Measurements from ENCODE around the gene TRAPPC2L. TPM values are rescaled to one million over a fixed set of nuclear protein-coding genes. Genes with fewer than 3 reads are reported as not detected.
A peak's percentile ranks its signal among the peaks of the same experiment; 100 is the strongest.

TRAPPC2L gene, protein sequence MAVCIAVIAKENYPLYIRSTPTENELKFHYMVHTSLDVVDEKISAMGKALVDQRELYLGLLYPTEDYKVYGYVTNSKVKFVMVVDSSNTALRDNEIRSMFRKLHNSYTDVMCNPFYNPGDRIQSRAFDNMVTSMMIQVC
- polyA plus RNA-seq (ENCODE audit: insufficient read length) = 51.7 TPM

DNA sequence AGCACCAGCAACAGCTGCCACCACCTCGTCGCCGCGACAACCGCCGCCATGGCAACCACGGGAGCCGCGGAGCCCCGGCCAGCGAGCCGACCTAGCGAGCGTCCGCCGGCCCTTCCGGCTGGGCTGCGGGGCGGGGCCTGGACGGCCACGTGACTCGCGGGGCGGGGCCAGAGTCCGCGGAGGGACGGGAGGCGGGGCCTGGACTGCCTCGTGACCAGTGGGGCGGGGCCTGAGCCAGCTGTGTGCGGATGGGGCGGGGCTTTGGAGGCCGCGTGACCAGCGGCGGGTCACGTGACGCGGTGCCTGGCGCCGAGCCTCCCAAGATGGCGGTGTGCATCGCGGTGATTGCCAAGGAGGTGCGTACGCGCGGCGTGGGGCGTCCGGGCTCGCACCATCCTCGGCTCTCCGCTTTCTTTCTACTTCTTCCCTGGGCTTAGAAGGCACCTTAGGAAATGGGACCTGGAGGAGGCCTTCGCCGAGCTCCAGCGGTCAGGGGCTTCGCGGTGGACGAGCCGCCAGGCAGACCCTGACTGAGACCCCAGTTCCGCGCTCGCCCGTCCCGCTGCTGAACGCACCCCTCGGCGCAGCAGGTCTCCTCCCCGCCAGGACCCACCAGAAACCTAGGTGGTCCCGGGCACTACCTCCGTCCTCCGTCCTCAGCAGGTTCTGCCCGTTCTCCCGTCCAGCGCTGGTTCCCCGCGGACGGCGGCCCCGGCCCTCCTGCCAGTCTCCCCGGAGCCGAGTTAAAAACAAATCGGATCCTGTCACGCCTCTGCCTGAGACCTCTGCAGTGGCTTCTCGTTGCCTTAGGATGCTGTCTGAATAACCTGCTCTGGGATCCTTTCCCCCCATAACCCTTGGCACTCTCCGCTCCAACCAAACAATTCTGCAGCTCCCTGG, at the start of gene TRAPPC2L, which contains the start of gene GALNS:
TRAPPC2L (plus strand) TSS at position 300 of the 900 bp plus-strand sequence; CDS start at position 324, 24 bp downstream.
GALNS (minus strand) TSS at position 120 of the 900 bp plus-strand sequence; CDS start at position 50, 70 bp downstream.
- peak; percentile 96 for DNase-seq

DNA sequence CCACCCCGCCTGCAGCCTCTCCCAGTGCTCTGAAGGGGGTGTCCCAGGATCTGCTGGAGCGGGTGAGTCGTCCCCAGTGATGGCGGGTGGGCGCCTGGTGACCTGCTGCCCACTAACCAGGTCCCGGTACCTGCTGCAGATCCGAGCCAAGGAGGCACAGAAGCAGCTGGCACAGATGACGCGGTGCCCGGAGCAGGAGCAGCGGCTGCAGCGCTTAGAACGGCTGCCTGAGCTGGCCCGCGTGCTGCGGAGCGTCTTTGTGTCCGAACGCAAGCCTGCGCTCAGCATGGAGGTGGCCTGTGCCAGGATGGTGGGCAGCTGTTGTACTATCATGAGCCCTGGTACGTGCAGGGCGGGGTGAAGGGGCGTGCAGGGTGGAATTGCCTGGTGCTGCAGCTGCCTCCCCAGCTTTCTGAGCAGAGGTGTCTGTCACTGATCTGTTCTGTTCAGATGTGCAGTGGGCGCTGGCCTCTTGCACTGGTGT, 49.7 kb upstream of the TRAPPC2L start:
- DNase-seq = no peak

DNA sequence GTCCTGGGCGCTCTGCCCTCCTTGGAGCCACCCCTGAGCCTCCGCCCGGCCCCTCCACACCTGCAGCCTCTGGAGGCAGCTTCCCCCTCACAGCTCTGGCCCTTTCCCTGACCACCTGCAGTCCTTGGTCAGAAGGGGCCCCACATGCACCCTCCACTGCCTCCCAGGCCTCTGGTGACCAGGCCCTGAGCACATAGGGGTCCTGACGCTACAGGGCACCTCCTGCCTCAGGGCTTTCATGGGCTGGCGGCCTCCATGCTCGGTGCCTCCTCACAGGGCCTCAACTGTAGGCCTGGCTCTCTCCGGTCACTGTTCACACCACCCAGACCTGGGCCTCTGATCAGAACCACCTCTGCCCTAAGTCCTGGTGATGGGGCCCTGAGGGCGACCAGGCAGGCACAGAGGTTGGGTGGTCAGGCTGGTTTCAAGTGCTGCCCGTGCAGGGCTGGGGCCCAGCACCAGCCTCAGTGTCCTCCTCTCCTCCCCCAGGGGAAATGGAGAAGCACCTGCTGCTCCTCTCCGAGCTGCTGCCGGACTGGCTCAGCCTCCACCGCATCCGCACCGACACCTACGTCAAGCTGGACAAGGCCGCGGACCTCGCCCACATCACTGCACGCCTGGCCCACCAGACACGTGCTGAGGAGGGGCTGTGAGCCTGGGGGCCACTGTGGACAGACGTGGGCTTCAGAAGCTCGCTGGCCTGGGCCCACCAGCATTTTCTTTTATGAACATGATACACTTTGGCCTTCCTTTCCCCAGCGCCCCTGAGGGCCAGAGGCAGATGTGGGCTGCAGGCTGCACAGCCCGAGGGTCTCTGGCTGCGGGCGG, 49.1 kb upstream of the TRAPPC2L start:
- no peak for DNase-seq

DNA sequence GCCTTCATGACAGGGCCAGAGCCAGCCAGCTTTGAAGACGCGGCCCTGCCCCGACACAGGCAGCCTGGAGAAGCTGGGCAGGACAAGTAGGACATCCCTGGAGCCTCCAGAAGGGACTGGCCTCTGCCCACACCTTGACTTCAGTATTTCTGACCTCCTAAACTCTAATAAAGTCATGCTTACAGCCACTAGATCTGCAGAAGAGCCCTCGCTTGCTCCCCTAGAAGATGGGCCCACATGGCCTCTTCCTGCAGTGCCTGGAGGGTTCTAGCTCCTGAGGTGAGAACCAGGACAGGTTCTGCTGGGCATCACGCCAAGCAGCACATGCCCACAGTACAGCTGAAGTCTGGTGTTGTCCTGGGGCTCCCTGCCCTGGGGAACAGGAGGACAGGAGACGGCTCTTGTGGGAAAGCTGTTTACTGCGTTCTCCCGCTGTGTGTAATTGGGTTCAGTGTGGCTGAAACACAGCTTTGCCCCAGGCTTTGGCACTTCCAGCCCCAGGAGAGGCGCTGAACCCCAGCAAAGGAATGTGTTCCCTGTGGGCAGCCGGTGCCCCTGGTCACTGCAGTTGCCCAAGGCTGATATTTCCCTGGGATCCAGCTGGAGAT, 47.8 kb upstream of the TRAPPC2L start:
- no peak for DNase-seq

DNA sequence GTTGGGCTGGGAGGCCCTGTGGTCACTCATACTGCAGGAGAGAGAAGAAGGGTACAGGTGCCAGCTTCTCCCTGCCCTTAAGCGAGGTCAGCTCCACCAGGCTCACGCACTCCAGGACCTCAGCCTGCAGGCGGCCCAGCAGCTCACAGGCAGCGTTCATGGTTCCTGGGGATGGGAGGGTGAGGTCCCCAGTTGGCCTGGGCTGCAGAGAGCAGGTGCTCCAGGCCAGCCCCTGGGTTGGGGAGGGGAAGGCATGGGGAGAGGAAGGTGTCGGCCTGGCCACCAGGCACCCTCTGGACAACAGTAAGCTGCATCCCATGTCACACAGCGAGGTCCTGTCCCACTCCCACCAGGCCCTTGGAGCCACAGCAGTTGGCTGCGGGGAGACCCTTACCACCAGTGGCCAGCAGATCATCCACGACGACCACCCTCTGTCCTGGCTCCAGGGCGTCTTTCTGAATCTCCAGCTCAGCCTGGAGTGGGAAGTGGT, 47.2 kb upstream of the TRAPPC2L start:
- no peak for DNase-seq

DNA sequence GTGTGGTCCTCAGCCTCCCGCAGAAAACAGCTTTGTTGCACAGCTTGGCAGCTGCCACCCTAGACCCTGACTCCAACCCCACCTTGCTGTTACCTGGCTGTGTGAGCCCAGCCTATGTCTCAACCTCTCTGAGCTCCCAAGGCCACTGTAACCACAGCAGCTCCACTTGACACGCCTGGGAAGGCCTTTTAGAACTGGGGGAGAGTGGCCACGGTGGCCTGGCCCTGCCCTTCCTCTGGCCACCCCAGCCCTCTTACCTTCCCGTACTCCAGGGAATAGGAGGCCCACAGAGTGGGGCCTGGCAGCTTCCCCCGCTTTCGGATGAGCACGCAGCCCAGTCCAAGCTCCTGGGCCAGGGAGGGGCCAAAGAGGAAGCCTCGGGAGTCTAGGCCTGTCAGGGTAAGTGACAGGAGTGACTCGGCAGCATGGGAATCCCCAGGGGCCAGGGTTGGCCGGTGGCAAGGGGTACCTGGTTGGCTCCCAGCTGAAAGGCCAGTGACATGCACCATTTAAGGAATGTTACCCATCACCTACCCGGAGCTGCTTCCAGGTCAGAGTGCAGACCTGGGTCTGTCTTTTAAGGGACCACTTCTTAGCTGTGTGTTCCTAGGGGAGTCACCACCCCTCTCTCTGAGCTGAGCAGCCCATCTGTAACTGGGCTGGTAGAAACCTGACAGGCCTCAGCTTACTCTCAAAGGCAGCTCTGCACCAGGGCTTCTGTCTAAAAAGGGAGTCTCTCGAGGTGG, 46.6 kb upstream of the TRAPPC2L start:
- no peak for DNase-seq

DNA sequence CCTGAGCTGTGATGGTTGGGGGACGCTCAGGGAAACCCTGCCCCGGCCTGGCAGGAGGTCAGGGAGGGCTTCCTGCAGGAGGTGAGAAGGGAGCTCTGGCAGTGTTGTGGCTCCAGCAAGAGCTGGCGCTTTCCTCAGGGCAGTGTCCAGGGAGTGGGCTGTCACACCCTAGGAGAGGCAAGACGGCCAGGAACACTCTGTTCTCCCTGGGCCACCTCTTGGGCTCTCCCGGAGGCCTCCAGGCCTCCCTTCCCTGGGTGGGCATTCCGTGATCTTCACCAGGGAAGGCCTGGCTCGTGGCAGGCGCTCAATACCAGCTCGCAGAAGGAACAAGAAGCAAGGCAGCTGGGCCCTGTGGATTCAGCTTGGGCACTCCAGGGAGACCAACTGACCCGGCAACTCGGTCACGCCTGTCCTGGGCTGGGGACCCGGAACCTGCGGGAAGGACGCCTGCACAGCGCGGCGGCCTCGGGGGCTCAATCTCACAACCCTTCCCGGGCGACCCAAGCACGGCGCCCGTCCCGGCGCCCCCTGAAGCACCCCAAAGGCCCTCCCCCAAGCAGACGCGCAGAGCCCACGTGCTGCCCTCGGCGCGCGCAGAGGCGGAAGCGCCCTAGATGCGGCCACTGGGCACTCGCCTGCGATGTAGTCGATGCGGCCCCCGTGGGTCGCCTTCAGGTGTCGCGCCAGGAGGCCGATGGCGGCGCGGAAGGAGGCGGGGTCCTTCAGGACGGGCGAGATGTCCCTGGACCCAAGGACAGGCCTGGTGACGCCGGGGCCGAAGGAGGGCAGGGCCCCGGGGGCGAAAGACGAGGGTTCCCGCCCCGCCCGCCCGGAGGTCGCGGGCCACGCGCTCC, 45.8 kb upstream of the TRAPPC2L start:
- peak; percentile 91 for DNase-seq

DNA sequence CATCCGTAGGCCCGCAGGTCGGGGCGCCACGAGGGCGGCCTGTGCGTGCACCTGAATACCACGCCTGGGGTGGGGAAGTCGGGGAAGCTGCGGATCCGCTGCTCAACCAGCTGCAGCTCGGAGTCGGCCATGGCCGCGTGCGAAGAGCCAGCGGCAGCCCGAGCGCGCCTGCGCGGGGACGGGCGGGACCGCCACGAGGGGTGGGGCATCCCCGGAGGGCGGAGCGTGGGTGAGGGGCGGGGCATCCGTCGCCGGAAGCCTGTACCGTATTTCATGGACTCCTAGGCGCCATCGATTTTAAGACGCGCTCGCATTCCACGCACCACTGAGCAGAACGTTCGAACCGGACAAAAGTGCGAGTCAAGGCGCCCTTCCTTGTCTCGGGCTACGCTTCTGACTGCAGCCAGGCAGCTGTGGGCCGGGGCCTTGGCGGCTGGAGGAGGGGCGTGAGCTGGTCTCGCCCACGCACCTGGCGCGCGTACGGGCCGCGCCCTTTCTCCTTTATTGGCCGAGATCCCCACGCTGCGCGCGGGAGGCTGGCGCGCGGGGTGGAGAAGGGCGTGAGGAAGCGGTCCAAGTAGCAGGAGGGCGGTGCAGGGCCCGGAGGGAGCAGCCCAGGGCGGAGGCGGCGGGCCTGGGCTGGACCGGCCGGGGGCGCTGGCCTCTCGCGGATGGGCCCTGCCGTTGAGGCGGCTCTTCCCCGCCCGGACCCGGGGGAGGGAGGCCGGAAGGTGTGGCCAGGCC, 45.0 kb upstream of the TRAPPC2L start, which contains the start of gene APRT:
APRT (minus strand) TSS at position 160 of the 744 bp plus-strand sequence; CDS start at position 131, 29 bp downstream.
- peak; percentile 94 for DNase-seq

DNA sequence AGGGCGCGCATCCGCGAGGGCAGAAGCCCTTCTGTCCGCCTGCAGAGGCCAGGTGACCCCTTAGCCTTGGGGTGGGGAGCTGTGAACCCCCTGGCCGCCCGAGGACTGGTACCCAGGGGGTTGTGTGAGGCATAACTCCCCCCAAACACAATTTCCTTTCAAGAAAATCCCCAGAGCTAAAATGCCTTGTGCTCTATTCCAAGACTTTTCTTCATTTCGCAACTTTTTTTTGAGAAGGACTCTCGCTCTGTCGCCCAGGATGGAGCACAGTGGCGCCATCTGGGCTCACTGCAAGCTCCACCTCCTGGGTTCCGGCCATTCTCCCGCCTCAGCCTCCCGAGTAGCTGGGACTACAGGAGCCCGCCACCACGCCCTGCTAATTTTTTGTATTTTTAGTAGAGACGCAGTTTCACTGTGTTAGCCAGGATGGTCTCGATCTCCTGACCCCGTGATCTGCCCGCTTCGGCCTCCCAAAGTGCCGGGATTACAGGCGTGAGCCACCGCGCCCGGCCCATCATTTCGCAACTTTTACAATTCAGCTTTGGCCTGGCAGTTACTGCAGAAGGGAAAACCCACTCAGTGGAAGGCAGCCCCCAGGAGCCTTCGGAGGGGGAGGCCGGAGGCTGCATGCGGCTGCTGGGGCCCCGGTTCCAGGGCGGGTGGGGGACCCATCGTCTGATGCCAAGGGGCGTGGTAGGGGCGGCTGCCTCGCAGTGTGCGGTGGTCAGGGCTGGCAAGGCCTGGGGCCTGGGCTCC, 44.2 kb upstream of the TRAPPC2L start:
- no peak for DNase-seq

DNA sequence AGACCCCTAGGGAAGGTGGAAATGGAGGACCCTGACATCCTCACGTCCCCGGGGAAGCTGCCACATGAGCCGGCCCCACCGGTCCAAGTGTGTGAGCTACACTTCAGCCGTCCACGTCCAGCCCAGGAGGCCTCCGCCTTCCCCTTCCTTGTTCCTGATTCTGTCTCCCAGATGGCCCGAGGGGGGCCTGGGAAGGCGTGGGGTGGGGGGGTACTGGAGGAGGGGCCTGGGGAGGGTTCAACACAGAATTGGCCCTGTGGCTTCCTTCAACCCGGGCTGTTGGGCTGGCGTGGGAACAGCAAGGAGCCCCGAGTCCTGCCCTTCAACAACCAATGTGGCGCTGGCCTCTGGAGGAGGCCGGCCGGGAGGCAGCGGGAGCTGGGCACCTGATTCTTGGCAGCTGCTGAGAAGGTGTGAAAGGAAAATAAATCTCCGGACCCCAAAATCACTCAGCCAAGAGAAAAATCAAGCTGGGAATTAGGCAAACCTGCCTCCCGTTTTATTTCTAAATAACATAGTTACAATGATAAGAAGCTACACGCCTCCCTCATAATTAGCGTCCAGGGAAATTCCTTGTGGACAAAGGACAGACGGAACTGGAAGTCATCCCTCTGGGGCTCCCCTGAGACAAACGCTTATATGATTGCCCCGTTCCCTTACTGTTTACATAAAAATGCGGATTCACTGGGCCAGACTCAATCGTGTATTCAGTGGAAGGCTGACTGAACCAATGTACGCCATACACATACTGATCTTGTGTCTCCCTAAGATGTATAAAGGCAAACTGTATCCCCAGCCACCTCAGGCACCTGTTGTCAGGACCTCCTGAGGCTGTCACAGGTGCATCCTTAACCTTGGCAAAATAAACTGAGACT, 43.4 kb upstream of the TRAPPC2L start:
- no peak for DNase-seq

DNA sequence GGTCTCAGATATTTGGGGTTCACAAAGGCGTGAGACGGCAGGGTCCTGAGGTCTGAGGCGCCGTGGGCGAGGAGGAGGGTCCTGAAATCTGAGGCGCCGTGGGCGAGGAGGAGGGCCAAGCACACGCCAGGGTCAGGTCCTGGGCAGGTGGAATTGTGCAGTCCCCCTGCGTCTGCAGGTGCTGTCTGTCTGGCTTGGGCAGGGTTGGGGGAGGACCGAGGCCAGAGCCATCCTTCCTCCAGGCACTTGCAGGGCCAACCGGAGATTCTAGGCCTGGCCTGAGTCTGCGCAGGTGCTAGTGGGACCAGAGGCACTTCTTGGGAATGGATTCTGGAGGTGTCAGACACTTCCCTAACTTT, 42.8 kb upstream of the TRAPPC2L start:
- DNase-seq = no peak

DNA sequence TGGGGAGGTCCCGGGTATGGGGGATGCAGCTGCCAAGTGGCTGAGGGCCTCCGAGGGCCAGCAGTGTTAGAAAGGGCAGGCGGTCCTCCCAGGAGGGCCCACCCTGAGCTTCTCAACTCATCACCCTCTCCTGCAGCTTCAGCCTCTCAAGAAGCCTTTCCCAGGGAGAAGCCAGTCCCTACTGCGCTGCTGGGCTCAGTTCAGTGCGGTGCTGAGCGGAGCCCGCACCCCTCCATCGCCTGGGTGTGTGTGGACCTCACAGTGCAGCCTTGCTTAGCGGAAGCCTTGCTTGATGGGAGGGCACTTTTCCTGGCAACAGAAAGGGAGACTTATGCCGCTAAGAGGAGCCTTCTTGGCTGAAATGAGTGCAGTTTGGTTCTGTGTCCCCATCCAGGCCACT, 41.7 kb upstream of the TRAPPC2L start:
- no peak for DNase-seq

DNA sequence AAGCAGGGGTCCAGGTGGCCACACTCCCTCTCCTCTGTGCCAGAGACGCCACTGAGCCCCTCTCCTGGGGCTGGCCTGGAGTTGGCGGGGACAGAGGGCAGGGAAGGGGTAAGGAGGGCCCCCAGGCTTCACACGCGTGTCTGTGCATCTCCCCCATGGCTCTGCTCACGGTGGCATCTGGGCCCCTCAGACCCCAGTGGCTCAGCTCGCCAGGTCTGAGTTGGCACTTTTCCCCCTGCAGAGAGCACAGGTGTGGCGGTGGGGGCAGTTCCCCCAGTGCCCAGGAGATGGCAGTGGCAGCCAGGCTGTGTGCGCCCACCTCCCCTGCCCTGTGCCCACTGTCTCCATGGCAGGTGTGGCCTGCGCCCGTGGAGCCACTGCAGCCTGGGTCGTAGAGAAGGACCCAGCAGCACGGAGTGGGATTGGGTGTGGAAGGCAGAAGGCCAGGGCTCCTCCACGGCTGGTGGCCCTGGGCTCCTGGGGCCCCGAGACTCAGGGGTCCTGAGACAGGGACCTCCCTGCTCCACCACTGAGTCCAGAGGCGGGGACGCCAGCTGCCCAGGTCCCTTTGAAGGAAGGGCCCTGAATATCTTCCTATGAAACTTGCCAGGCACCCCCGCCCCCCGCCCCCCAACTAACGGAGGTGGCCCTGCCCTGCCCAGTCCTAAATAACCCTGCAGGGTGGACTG, 40.9 kb upstream of the TRAPPC2L start:
- no peak for DNase-seq

DNA sequence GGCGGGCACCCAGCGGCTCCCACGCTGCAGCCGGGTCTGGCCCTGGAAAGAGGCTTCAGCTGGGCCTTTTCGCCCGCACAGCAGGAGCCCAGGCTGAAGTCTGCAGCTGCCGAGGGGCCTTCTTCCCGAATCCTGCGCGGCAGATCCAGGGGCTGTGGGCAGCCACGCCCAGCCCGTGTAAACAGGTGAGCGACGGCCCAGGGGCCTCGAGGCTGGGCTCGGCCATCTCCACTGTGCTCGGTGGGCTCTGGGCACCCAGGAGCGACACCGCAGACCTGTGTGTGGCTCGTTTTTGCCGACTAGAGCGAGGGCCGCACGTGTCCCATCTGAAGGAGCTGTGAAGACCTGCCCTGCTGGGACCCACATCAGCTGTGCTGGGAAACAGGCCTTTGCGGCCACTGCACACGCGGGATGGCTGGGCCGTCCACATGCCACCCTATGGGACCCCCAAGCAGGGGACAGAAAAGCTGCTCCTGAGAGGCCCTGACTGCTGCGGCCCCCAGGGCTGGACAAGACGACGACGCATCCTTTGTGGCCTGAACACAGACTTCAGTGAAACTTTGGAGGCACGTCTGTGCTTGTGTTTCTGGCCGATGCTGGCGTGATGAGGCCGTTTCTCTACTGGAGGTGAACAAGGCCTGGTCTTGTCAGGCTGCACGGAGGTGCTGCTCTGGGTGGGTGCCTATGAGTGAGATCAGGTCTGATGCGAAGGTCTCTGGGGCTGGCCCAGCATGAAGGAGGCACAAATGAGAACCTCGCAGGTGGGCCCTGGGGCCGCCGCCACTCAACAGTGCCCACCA, 40.0 kb upstream of the TRAPPC2L start:
- no peak for DNase-seq

DNA sequence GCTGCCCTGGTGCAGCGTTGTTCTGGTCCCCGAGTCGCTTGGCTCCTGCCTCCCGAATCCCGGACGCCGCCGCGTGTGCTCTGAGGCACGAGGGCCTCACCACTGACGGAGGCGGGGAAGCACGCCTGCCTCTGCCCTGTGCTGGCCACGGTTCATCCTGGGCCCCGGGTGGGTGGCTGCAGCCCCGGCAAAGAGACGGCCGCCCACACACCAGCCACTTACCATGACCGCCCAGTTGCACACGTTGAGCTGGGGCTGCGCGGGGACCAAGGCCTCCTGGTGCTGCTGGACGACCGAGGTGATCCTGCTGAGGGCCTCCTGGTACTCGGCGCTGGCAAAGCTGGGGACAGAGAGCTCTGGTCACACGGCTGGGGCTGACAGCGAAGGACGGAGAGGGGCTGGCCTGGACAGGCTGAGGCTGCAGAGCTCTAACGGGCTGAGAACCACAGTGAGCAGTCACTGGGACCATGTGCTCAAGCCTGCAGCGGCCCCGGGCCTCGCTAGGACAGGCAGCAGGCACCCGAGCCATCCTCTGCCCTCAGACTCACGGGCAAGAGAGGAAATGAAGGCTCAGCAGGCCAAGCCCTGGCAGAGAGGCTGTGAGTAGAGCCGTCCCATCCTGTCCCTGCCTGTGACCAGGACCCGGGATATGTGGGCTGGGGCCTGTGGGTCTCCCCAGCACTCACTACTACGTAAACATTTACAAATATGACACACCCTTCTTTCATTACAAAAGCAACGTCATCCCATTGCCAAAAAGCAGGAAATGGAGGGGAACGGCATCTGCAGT, 38.9 kb upstream of the TRAPPC2L start:
- DNase-seq = no peak

DNA sequence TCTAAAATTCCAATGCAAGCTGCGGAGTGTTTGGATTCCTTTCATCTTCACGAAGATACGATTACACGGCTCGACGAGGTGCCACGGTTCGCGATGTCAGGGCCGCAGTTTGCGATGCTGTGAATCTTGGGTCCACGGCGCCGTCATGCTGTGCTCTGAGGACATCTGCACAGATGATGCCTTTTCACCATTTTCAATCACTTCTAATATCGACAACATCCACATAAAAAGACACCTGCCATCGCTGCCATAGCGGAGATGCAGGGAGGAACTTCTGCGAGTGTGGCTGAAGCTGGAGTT, 38.4 kb upstream of the TRAPPC2L start:
- no peak for DNase-seq

Measured in hindlimb muscle (tissue), 1 donor.